Mesendoderm (in vitro differentiated cells): Measurements from ENCODE around the gene MYPOP. TPM values are rescaled to one million over a fixed set of nuclear protein-coding genes. Genes with fewer than 3 reads are reported as not detected.
A peak's percentile ranks its signal among the peaks of the same experiment; 100 is the strongest.

Experiments
- DNase-seq: peaks from one replicate; pipeline ENCODE4 v3.0.0; 2013
- H2AK5ac ChIP-seq: 2 replicates; pipeline ENCODE4 v1.6.1; 2013; ENCODE audit warnings: low read length, inconsistent platforms
- H2BK120ac ChIP-seq: 2 replicates; pipeline ENCODE4 v1.6.1; 2013; ENCODE audit warnings: low read depth, mild to moderate bottlenecking, low read length, moderate library complexity, mixed read lengths
- H2BK15ac ChIP-seq: replicated peaks from 2 replicates; pipeline ENCODE4 v1.6.1; 2013; ENCODE audit warnings: low read depth, mild to moderate bottlenecking, moderate library complexity
- H2BK5ac ChIP-seq: 2 replicates; pipeline ENCODE4 v1.6.1; 2013; ENCODE audit warnings: low read length, inconsistent platforms
- H3K18ac ChIP-seq: 2 replicates; pipeline ENCODE4 v1.6.1; 2013; ENCODE audit warnings: mild to moderate bottlenecking, low read length, mixed read lengths
- H3K23ac ChIP-seq: one replicate; pipeline ENCODE4 v1.6.1; 2013; ENCODE audit warnings: low read length
- H3K27ac ChIP-seq: 2 replicates; pipeline ENCODE4 v1.5.1; 2013; ENCODE audit warnings: low read depth, mild to moderate bottlenecking, inconsistent platforms, low read length, moderate library complexity
- H3K27me3 ChIP-seq: 2 replicates; pipeline ENCODE4 v1.6.1; 2013; ENCODE audit warnings: low read length, control low read depth, mild to moderate bottlenecking, inconsistent platforms; ENCODE audit not compliant: insufficient read depth, poor library complexity
- H3K36me3 ChIP-seq: 2 replicates; pipeline ENCODE4 v1.6.1; 2013; ENCODE audit warnings: low read length, inconsistent platforms; ENCODE audit not compliant: control insufficient read depth, insufficient read depth
- H3K4ac ChIP-seq: one replicate; pipeline ENCODE4 v1.6.1; 2013; ENCODE audit warnings: low read depth, mild to moderate bottlenecking, low read length, moderate library complexity
- H3K4me1 ChIP-seq: 2 replicates; pipeline ENCODE4 v1.6.1; 2013; ENCODE audit warnings: low read depth, low read length, inconsistent platforms; ENCODE audit not compliant: control insufficient read depth
- H3K4me2 ChIP-seq: 2 replicates; pipeline ENCODE4 v1.6.1; 2013; ENCODE audit warnings: low read length
- H3K4me3 ChIP-seq: 2 replicates; pipeline ENCODE4 v1.5.1; 2013; ENCODE audit warnings: mild to moderate bottlenecking, low read length
- H3K56ac ChIP-seq: one replicate; pipeline ENCODE4 v1.6.1; 2013; ENCODE audit warnings: low read length
- H3K79me1 ChIP-seq: 2 replicates; pipeline ENCODE4 v1.6.1; 2013; ENCODE audit warnings: low read length, inconsistent platforms
- H3K79me2 ChIP-seq: 2 replicates; pipeline ENCODE4 v1.6.1; 2013; ENCODE audit warnings: mild to moderate bottlenecking, low read length; ENCODE audit not compliant: control insufficient read depth, insufficient read depth
- H3K9ac ChIP-seq: 2 replicates; pipeline ENCODE4 v1.6.1; 2013; ENCODE audit warnings: low read length, inconsistent platforms
- H4K5ac ChIP-seq: one replicate; pipeline ENCODE4 v1.6.1; 2013; ENCODE audit warnings: low read length
- H4K8ac ChIP-seq: one replicate; pipeline ENCODE4 v1.6.1; 2013; ENCODE audit warnings: low read depth, mild to moderate bottlenecking, control low read depth, low read length, moderate library complexity
- WGBS: extraction: QIAGEN DNeasy Blood & Tissue Kit; methylation state at CpG from one replicate; pipeline ENCODE4 v1.1.7; 2013; ENCODE audit warnings: low lambda C conversion rate, missing lambda C conversion rate; ENCODE audit not compliant: insufficient coverage; ENCODE audit errors: extremely low coverage; 5-methylcytosine and 5-hydroxymethylcytosine counted together
- polyA plus RNA-seq, 2 experiments: library from polyadenylated mRNA; stranded (reverse); fragments of 200-250 nt; gene quantifications; one replicate each; pipeline ENCODE4 v1.2.3, GENCODE V29; 2013

MYPOP gene
- 8.9 TPM for polyA plus RNA-seq (2013, experiment 1 of 2)
- 8.8 TPM for polyA plus RNA-seq (2013, experiment 2 of 2)

DNA sequence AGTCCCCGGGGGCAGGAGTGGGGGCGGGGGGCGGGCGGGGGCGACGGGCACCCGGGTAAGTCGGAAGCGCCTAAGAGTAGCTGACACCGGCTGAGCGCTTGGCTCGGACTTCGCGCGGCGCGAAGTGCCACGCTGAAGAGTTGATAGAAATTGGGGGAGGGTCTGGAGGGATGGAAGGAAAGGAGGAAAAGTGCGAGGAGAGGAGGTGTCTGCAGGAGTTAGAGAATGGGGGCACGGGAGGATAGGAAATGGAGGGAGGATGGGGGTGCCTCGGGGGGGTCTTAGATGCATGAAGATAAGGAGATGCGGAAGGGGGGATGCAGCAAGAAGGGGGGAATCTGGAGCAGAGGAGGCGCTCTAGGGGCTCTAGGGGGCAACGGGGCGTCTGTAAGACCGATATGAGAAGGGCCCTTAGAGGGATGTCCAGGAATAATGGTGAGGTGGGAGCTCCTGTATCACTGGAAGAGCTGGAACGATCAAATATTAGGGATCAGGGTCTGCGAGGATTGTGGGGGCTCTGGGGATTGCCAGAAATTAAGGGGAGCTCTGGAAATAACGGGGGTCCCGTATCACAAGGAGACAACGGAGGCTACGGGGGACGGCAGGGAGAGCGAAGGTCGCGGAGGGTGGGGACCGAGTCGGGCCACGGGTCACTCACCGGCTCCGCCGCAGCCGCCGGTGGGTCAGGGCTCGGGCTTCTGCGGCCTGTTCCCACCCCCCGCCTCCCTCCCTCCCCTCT, at the start of gene MYPOP:
Gene MYPOP, minus strand, starts transcription at position 702 of the 739 bp plus-strand sequence. CDS start 840 bp downstream, outside the sequence.
- Histone ChIP-seq H3K4me2 (peak within 1 kb of the TSS; percentile 99), H2BK120ac (no peak within 1 kb of the TSS), H2BK5ac (no peak within 1 kb of the TSS), H3K56ac (peak within 1 kb of the TSS; percentile 88), H3K36me3 (peaks cover 1% of the 10 kb centered on the region), H3K4ac (no peak within 1 kb of the TSS), H3K4me1 (no peaks in the 10 kb centered on the region), H3K79me1 (no peaks in the 10 kb centered on the region), H3K9ac (peak within 1 kb of the TSS; percentile 90), H3K27ac (peak within 1 kb of the TSS; percentile 74), H3K18ac (peak within 1 kb of the TSS; percentile 78), H3K23ac (no peak within 1 kb of the TSS), H4K5ac (no peak within 1 kb of the TSS), H2AK5ac (no peak within 1 kb of the TSS), H3K79me2 (no peaks in the 10 kb centered on the region), H2BK15ac (no peak within 1 kb of the TSS), H3K4me3 (peak within 1 kb of the TSS; percentile 83), H3K27me3 (no peaks in the 10 kb centered on the region), H4K8ac (no peak within 1 kb of the TSS)
- peak; percentile 39 for DNase-seq
- WGBS, result no CpG with 5 or more reads among the region's 47 CpGs

DNA sequence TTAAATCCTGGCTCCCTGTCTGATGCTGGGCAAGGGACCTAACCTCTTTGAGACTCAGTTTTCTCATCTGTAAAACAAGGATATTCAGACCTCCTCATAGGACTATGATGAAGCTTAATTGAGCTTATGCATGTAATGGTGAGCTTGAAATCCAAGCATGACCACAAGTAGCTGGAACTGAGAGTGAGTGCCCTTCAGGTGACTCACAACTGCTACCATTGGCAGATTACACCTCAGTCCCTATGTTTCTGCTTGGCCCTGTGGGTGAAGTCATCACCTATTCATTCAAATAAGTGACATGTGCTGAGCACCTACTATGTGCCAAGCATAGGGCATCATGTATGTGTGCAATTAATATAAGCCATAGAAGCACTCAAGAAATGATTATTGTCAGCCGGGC, 45.5 kb upstream of the MYPOP start:
- H2BK120ac ChIP-seq, result no peak overlapping the region
- H3K4ac ChIP-seq, result no peak overlapping the region
- H3K9ac ChIP-seq, result no peak overlapping the region
- no peak for DNase-seq
- H3K27me3 ChIP-seq, result no peaks in the 10 kb centered on the region
- no peaks in the 10 kb centered on the region for H3K36me3 ChIP-seq
- no peak overlapping the region for H3K27ac ChIP-seq
- no peak overlapping the region for H3K18ac ChIP-seq
- H2BK5ac ChIP-seq, result no peak overlapping the region
- no CpG with 5 or more reads among the region's 1 CpG for WGBS
- no peak overlapping the region for H2AK5ac ChIP-seq
- no peak overlapping the region for H3K4me2 ChIP-seq
- no peak overlapping the region for H3K23ac ChIP-seq
- H4K5ac ChIP-seq, result no peak overlapping the region
- no peak overlapping the region for H2BK15ac ChIP-seq
- no peaks in the 10 kb centered on the region for H3K79me1 ChIP-seq
- no peak overlapping the region for H4K8ac ChIP-seq
- H3K79me2 ChIP-seq, result no peaks in the 10 kb centered on the region
- H3K56ac ChIP-seq, result no peak overlapping the region
- H3K4me3 ChIP-seq, result no peak overlapping the region
- H3K4me1 ChIP-seq, result no peaks in the 10 kb centered on the region

DNA sequence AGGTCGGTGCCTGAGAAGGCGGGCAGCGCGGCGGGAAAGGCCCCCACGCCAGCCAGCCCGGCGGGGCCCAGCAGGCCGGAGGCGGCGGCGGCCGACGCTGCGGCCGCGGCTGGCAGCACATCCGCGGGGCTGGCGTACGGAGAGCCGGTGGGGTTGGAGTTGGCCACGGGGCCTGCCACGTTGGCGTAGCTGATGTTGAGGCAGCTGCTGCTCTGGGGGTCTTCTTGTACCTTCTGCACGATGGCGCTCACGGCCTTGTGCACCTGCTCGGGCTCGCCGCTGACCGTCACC, 38.0 kb upstream of the MYPOP start:
- Histone ChIP-seq H2BK5ac (no peak overlapping the region), H4K5ac (no peak overlapping the region), H3K79me1 (no peaks in the 10 kb centered on the region), H3K27ac (no peak overlapping the region), H3K23ac (no peak overlapping the region), H3K4me2 (no peak overlapping the region), H3K27me3 (no peaks in the 10 kb centered on the region), H3K9ac (no peak overlapping the region), H3K18ac (no peak overlapping the region), H2AK5ac (no peak overlapping the region), H3K4ac (no peak overlapping the region), H3K56ac (no peak overlapping the region), H2BK15ac (no peak overlapping the region), H3K36me3 (no peaks in the 10 kb centered on the region), H3K79me2 (no peaks in the 10 kb centered on the region), H3K4me1 (no peaks in the 10 kb centered on the region), H2BK120ac (no peak overlapping the region), H4K8ac (no peak overlapping the region), H3K4me3 (no peak overlapping the region)
- WGBS, result no CpG with 5 or more reads among the region's 32 CpGs
- DNase-seq, result no peak

DNA sequence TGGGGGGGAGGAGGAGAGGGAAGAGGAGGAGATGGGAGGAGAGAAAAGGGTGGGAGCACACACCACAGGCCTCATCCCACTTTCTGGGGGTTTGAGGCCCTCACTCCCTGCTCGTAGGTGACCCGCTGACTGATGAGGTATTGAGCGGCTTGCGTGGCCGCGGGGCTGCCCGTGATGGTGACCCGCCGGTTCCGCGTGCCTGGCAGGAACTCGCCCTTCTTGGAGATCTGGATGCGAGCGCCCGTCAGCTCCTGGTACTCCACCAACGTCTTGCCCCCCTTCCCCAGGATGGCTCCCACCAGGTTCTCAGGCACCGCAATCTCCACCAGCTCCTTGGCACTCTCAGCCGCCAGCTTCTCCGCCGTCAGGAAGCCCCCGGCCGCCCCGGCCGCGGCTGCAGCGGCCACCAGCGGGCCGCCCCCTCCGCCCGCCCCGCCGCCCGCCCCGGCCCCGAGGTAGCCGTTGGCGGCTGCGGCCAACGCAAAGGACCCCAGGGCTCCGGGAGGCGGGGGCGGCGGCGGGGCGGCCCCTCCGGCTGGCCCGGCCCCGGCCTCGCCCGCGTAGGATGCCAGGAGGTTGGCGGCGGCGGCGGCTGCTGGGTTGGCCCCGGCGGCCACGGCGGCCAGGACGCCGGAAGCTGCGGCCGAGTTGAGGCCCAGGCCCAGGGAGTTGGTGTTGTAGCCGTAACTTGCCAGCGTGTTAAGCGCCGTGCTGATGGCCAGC, 37.5 kb upstream of the MYPOP start:
- no peak for DNase-seq

DNA sequence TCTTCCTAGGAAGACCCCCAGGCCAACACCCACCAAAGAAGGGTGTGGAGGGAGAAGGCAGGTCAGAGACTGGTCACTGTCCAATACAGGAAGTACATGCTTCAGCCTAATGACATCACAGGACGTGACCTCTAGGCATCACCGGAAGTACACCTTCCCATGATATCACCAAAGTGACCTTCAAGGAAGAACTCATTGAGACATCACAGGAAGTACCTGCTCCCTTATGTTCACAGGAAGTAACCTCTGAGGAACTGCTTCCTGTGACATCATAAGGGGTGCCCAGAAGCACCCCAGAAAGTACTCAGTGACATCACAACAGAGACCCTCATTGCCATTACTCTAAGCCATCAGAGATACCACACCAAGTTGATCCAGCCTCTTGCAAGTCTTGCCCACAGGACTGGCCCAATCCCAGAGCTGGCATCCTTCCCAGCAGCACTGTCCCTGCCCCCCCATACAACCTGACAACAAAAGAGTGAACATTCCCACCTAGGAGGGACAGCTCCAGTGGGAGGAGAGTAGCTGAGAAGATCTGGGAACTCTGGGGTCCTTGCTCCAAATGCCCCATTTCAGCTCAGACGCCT, 36.4 kb upstream of the MYPOP start:
- Histone ChIP-seq H2BK15ac (no peak overlapping the region), H3K4me3 (no peak overlapping the region), H4K5ac (no peak overlapping the region), H4K8ac (no peak overlapping the region), H3K4ac (no peak overlapping the region), H2BK5ac (no peak overlapping the region), H3K56ac (no peak overlapping the region), H3K79me2 (no peaks in the 10 kb centered on the region), H3K27me3 (no peaks in the 10 kb centered on the region), H3K18ac (no peak overlapping the region), H3K36me3 (no peaks in the 10 kb centered on the region), H2BK120ac (no peak overlapping the region), H3K23ac (no peak overlapping the region), H3K79me1 (no peaks in the 10 kb centered on the region), H3K4me2 (no peak overlapping the region), H3K27ac (no peak overlapping the region), H3K4me1 (no peaks in the 10 kb centered on the region), H3K9ac (no peak overlapping the region), H2AK5ac (no peak overlapping the region)
- no CpG with 5 or more reads among the region's 3 CpGs for WGBS
- no peak for DNase-seq

More for the DNA sequence above, 37.5 kb upstream of the MYPOP start:
- no peak overlapping the region for H3K27ac ChIP-seq
- H3K36me3 ChIP-seq, result no peaks in the 10 kb centered on the region
- no peak overlapping the region for H3K4me2 ChIP-seq
- H3K4me1 ChIP-seq, result no peaks in the 10 kb centered on the region
- no peak overlapping the region for H2BK120ac ChIP-seq
- H3K18ac ChIP-seq, result no peak overlapping the region
- H3K79me1 ChIP-seq, result no peaks in the 10 kb centered on the region
- no peaks in the 10 kb centered on the region for H3K27me3 ChIP-seq
- no peak overlapping the region for H3K56ac ChIP-seq
- H3K9ac ChIP-seq, result no peak overlapping the region
- H4K5ac ChIP-seq, result no peak overlapping the region
- no peak overlapping the region for H2BK15ac ChIP-seq
- H3K23ac ChIP-seq, result no peak overlapping the region
- H2AK5ac ChIP-seq, result no peak overlapping the region
- H3K4me3 ChIP-seq, result no peak overlapping the region
- H3K4ac ChIP-seq, result no peak overlapping the region
- no peaks in the 10 kb centered on the region for H3K79me2 ChIP-seq
- no peak overlapping the region for H2BK5ac ChIP-seq
- no CpG with 5 or more reads among the region's 67 CpGs for WGBS
- H4K8ac ChIP-seq, result no peak overlapping the region
